Measurements from ENCODE around the gene MYLK.

- TF ChIP-seq, protein P1, sequence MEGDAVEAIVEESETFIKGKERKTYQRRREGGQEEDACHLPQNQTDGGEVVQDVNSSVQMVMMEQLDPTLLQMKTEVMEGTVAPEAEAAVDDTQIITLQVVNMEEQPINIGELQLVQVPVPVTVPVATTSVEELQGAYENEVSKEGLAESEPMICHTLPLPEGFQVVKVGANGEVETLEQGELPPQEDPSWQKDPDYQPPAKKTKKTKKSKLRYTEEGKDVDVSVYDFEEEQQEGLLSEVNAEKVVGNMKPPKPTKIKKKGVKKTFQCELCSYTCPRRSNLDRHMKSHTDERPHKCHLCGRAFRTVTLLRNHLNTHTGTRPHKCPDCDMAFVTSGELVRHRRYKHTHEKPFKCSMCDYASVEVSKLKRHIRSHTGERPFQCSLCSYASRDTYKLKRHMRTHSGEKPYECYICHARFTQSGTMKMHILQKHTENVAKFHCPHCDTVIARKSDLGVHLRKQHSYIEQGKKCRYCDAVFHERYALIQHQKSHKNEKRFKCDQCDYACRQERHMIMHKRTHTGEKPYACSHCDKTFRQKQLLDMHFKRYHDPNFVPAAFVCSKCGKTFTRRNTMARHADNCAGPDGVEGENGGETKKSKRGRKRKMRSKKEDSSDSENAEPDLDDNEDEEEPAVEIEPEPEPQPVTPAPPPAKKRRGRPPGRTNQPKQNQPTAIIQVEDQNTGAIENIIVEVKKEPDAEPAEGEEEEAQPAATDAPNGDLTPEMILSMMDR (IDR thresholded peaks at IDR 0.05), result no peak
- TF ChIP-seq POLR2A (IDR thresholded peaks at IDR 0.05), result no peak
These were observed 42.3 kb upstream of the MYLK start for GRCh38 chr3:123926396-123926795.
